Measurements from ENCODE around the gene GBP3.

GRCh38 chr1:88979749-88980116, 42.9 kb downstream of the GBP3 start:
- TF ChIP-seq EP300 (IDR thresholded peaks at IDR 0.05), result no peak
- TF ChIP-seq CTCF (IDR thresholded peaks at IDR 0.05), result no peak
